Right cardiac atrium (tissue), 5 donors: ENCODE measurements around the gene PROKR2. TPM values are rescaled to one million over a fixed set of nuclear protein-coding genes. Genes with fewer than 3 reads are reported as not detected.

Experiments
- ATAC-seq, 2 donors: fragments of 200-7000 bp; cut with Tn5 transposase; one replicate each; pipeline versions ENCODE4 v1.8.0 to v1.9.1; 2020; ENCODE audit warnings: moderate library complexity in 2 of 2, mild to moderate bottlenecking in 1 of 2
- DNase-seq, 3 donors: peaks; one replicate each; pipeline ENCODE4 v3.0.0-alpha.2; 2020
- H3K27ac ChIP-seq: one replicate; pipeline ENCODE4 v1.5.1; 2013; ENCODE audit warnings: mild to moderate bottlenecking, low read length, control low read depth, moderate library complexity
- H3K27me3 ChIP-seq: one replicate; pipeline ENCODE4 v1.6.1; 2013; ENCODE audit not compliant: control insufficient read depth, insufficient read depth
- H3K4me1 ChIP-seq: one replicate; pipeline ENCODE4 v1.6.1; 2013; ENCODE audit warnings: low read length; ENCODE audit not compliant: control insufficient read depth, insufficient read depth
- H3K4me3 ChIP-seq: one replicate; pipeline ENCODE4 v1.5.1; 2013; ENCODE audit warnings: low read length, control low read depth
- H3K9me3 ChIP-seq: one replicate; pipeline ENCODE4 v1.6.1; 2013; ENCODE audit warnings: low read length; ENCODE audit not compliant: control insufficient read depth
- WGBS: extraction: QIAGEN DNeasy Blood & Tissue Kit; methylation state at CpG from one replicate; pipeline ENCODE4 v1.1.7; 2013; 5-methylcytosine and 5-hydroxymethylcytosine counted together
- intact Hi-C, 4 donors: fragments of 100-400 bp; cut with DNase I; formaldehyde crosslinking; loops; one replicate each; pipeline versions ENCODE4 v1.11.0 to v1.14.0; 2022 to 2023
- polyA plus RNA-seq: library from polyadenylated mRNA; stranded (reverse); fragments of 200-250 nt; gene quantifications from one replicate; pipeline ENCODE4 v1.2.3, GENCODE V29; 2013
- total RNA-seq, 4 donors: library from RNA; stranded (reverse); fragmentation: NEBNext Ultra II Directional; extraction: Animal tissue kit (Norgen Biotek cat#: 25700); gene quantifications; one replicate each; pipeline ENCODE4 v1.2.1, GENCODE V29; 2021
- donor health status: healthy with polysubstance abuse.
- donor health status: DM: no; HTN: yes; CAD: no.
- donor health status: DM: no; HTN: no; CAD: no.
- donor health status: DM: no; HTN: yes; CAD: no; lungs with severe emphysema.
- donor health status: DM: yes; HTN: yes; CAD: no.

Gene PROKR2
- total and polyA plus RNA-seq, 5 donors, result not detected

DNA sequence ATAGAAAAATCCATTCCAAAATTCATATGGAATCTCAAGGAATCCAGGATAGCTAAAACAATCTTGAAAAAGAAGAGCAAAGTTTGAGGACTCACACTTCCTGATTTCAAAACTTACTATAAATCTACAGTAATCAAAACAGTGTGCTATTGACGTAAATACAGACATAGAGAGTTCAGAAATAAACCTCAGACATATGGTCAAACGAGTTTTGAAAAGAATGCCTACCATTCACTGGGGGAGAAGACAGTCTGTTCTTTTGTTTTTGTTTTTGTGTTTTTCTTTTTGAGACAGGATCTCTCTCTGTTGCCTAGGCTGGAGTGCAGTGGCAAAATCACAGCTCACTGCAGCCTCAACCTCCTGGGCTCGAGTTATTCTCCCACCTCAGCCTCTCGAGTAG is 25.3 kb upstream of the PROKR2 start:
- Histone ChIP-seq H3K4me3 (no peak overlapping the region), H3K27me3 (no peaks in the 10 kb centered on the region), H3K4me1 (no peaks in the 10 kb centered on the region), H3K27ac (no peak overlapping the region), H3K9me3 (no peaks in the 10 kb centered on the region)
- ATAC-seq, result no peak
- WGBS, result 47% methylated on average over 4 of the region's 4 CpGs
- no peak for DNase-seq
- intact Hi-C loops, result no loop called here

GRCh38 chr20:5331340-5331739 is 14.6 kb upstream of the PROKR2 start:
- Histone ChIP-seq H3K27me3 (no peaks in the 10 kb centered on the region), H3K4me3 (no peak overlapping the region), H3K4me1 (no peaks in the 10 kb centered on the region), H3K9me3 (no peaks in the 10 kb centered on the region), H3K27ac (no peak overlapping the region)
- intact Hi-C loops, result no loop called here
- 73% methylated on average over 3 of the region's 3 CpGs for WGBS
- DNase-seq, result no peak
- ATAC-seq, result no peak

GRCh38 chr20:5328268-5328667 is 11.5 kb upstream of the PROKR2 start:
- Histone ChIP-seq H3K4me1 (no peaks in the 10 kb centered on the region), H3K4me3 (no peak overlapping the region), H3K9me3 (no peaks in the 10 kb centered on the region), H3K27me3 (no peaks in the 10 kb centered on the region), H3K27ac (no peak overlapping the region)
- DNase-seq (no peak), ATAC-seq (no peak)
- WGBS, result 47% methylated on average over 3 of the region's 3 CpGs
- intact Hi-C loops, result no loop called here

GRCh38 chr20:5327356-5327755 is 10.6 kb upstream of the PROKR2 start:
- no peaks in the 10 kb centered on the region for H3K9me3 ChIP-seq
- H3K4me1 ChIP-seq, result no peaks in the 10 kb centered on the region
- no peak overlapping the region for H3K27ac ChIP-seq
- DNase-seq, result no peak
- ATAC-seq, result no peak
- H3K27me3 ChIP-seq, result no peaks in the 10 kb centered on the region
- intact Hi-C loops, result no loop called here
- 78% methylated on average over 3 of the region's 3 CpGs for WGBS
- no peak overlapping the region for H3K4me3 ChIP-seq

- Histone ChIP-seq H3K4me3 (no peak overlapping the region), H3K27me3 (peaks cover 3% of the 10 kb centered on the region), H3K4me1 (no peaks in the 10 kb centered on the region), H3K9me3 (no peaks in the 10 kb centered on the region), H3K27ac (no peak overlapping the region)
- ATAC-seq (no peak), DNase-seq (no peak)
- intact Hi-C loops, result no loop called here
- WGBS, result 2% methylated on average over 28 of the region's 28 CpGs
Measured at GRCh38 chr20:5315807-5316187, 957 bp downstream of the PROKR2 start.

- Histone ChIP-seq H3K4me1 (no peaks in the 10 kb centered on the region), H3K27me3 (peaks cover 3% of the 10 kb centered on the region), H3K9me3 (no peaks in the 10 kb centered on the region), H3K4me3 (no peak overlapping the region), H3K27ac (no peak overlapping the region)
- intact Hi-C loops, result no loop called here
- WGBS, result 93% methylated on average over 17 of the region's 17 CpGs
- ATAC-seq (no peak), DNase-seq (peak in 1 of 3 donors; percentile 41)
Measured at GRCh38 chr20:5313916-5314315, 2.8 kb downstream of the PROKR2 start.

DNA sequence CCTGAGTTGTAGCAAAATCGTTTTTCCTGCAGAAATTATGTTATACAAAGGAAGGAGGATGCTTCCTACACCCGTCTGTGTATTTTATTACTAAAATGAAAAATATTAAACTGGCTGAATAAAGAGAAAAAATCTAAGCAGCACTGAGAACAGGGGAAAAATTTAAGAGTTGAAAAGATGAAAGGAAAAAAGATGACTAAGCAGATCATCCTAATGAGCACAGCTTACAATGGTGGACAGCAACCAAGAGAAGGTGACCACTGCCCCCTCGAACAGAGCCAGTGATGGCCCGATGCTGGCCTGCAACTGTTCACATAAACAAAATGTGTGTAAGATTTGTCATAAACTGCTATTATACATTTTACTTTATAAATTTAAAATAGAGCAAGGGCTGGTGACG is 4.2 kb downstream of the PROKR2 start:
- H3K27ac ChIP-seq, result no peak overlapping the region
- H3K27me3 ChIP-seq, result no peaks in the 10 kb centered on the region
- H3K4me3 ChIP-seq, result no peak overlapping the region
- intact Hi-C loops, result no loop called here
- no peaks in the 10 kb centered on the region for H3K4me1 ChIP-seq
- ATAC-seq (no peak), DNase-seq (no peak)
- H3K9me3 ChIP-seq, result no peaks in the 10 kb centered on the region
- 68% methylated on average over 5 of the region's 5 CpGs for WGBS

- no peaks in the 10 kb centered on the region for H3K9me3 ChIP-seq
- H3K4me3 ChIP-seq, result no peak overlapping the region
- H3K27ac ChIP-seq, result no peak overlapping the region
- ATAC-seq (no peak), DNase-seq (no peak)
- H3K4me1 ChIP-seq, result no peaks in the 10 kb centered on the region
- 71% methylated on average over 1 of the region's 1 CpG for WGBS
- intact Hi-C loops, result no loop called here
- no peaks in the 10 kb centered on the region for H3K27me3 ChIP-seq
Measured at GRCh38 chr20:5309971-5310370, 6.8 kb downstream of the PROKR2 start.

- ATAC-seq, result no peak
Measured at GRCh38 chr20:5298811-5299210, 17.9 kb downstream of the PROKR2 start.

GRCh38 chr20:5297280-5298004 is 19.3 kb downstream of the PROKR2 start:
- H3K4me3 ChIP-seq, result no peak overlapping the region
- H3K4me1 ChIP-seq, result no peaks in the 10 kb centered on the region
- intact Hi-C loops, result loop anchor here in 1 of 4 donors (10.0 kb wide), 1 partner anchor 63 kb away; no protein-coding TSS in a partner anchor
- ATAC-seq (no peak), DNase-seq (no peak)
- 50% methylated on average over 11 of the region's 11 CpGs for WGBS
- no peaks in the 10 kb centered on the region for H3K9me3 ChIP-seq
- H3K27ac ChIP-seq, result no peak overlapping the region
- H3K27me3 ChIP-seq, result no peaks in the 10 kb centered on the region

More at GRCh38 chr20:5298811-5299210, 17.9 kb downstream of the PROKR2 start:
- no peak for DNase-seq
- WGBS, result 83% methylated on average over 5 of the region's 5 CpGs
- Histone ChIP-seq H3K4me1 (no peaks in the 10 kb centered on the region), H3K27me3 (no peaks in the 10 kb centered on the region), H3K9me3 (no peaks in the 10 kb centered on the region), H3K4me3 (no peak overlapping the region), H3K27ac (no peak overlapping the region)
- intact Hi-C loops, result loop anchor here in 1 of 4 donors (10.0 kb wide), 1 partner anchor 64 kb away; no protein-coding TSS in a partner anchor

GRCh38 chr20:5290596-5290995 is 26.2 kb downstream of the PROKR2 start:
- intact Hi-C loops, result loop anchor here in 1 of 4 donors (10.0 kb wide), 1 partner anchor 56 kb away; no protein-coding TSS in a partner anchor
- no peaks in the 10 kb centered on the region for H3K4me1 ChIP-seq
- H3K27me3 ChIP-seq, result no peaks in the 10 kb centered on the region
- H3K4me3 ChIP-seq, result no peak overlapping the region
- H3K27ac ChIP-seq, result no peak overlapping the region
- no peak for DNase-seq
- 57% methylated on average over 6 of the region's 6 CpGs for WGBS
- H3K9me3 ChIP-seq, result no peaks in the 10 kb centered on the region
- ATAC-seq, result no peak

DNA sequence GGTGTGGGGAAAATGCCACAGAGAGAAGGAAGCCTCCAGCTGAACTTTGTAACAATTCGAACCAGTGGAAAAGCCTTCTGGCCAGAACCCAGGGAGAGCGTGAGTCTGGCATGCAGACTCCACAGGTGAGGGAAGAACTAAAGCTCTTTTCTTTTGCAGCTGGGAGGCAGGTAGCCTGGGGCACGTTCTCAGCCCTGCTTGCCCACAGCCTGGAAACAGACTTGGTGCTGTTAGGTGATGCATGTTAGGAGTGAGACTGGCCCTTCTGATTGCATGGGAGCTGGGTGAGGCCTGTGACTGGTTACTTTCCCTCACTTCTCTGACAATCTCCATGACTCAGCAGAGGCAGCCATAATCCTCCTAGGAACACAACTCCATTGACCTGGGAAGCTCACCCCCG is 34.2 kb downstream of the PROKR2 start:
- ATAC-seq (no peak), DNase-seq (no peak)
- Histone ChIP-seq H3K27ac (no peak overlapping the region), H3K27me3 (no peaks in the 10 kb centered on the region), H3K4me3 (no peak overlapping the region), H3K4me1 (no peaks in the 10 kb centered on the region), H3K9me3 (no peaks in the 10 kb centered on the region)
- intact Hi-C loops, result no loop called here
- 64% methylated on average over 4 of the region's 4 CpGs for WGBS
